ENCODE measurements around the gene CGN. TPM values are rescaled to one million over a fixed set of nuclear protein-coding genes. Genes with fewer than 3 reads are reported as not detected.

CGN gene
- total RNA-seq, 1 donor: 1.7 TPM

DNA sequence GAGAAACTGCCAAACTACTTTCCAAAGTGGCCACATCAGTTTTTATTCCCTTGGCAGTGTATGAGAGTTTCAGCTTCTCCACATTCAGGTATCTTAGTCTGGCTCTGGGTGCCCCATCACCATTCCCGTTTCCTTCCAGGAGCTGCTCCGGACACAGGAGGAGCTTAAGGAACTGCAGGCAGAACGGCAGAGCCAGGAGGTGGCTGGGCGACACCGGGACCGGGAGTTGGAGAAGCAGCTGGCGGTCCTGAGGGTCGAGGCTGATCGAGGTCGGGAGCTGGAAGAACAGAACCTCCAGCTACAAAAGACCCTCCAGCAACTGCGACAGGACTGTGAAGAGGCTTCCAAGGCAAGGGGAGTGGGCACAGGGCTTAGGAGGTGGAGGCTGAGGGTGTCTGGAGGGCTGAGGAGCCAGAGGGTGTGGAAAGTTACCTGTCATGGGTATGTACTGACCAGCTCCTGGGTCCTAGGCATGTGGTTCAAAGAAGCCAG lies 18.1 kb downstream of the CGN start:
- H3K27me3 ChIP-seq (ENCODE audit: insufficient read depth, low read length): no peaks in the 10 kb centered on the region
- no peaks in the 10 kb centered on the region for H3K4me1 ChIP-seq (ENCODE audit: insufficient read depth, low read length)
- H3K4me3 ChIP-seq (ENCODE audit: low read length): no peak overlapping the region

DNA sequence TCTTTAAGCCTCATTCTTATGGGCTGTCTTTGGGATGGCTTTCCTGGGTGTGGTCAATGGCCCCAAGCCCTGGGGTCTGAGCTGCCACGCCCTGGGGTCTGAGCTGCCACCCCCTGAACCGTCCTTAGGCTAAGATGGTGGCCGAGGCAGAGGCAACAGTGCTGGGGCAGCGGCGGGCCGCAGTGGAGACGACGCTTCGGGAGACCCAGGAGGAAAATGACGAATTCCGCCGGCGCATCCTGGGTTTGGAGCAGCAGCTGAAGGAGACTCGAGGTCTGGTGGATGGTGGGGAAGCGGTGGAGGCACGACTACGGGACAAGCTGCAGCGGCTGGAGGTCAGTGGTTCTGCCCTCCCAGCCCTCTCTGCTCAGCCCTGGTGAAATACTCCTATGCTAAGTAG lies 18.6 kb downstream of the CGN start:
- H3K4me1 ChIP-seq (ENCODE audit: insufficient read depth, low read length): no peaks in the 10 kb centered on the region
- H3K4me3 ChIP-seq (ENCODE audit: low read length): no peak overlapping the region
- no peaks in the 10 kb centered on the region for H3K27me3 ChIP-seq (ENCODE audit: insufficient read depth, low read length)
- no peaks in the 10 kb centered on the region for H3K9me3 ChIP-seq (ENCODE audit: low read depth, low read length)

More for the DNA sequence above, 18.1 kb downstream of the CGN start:
- no peaks in the 10 kb centered on the region for H3K9me3 ChIP-seq (ENCODE audit: low read depth, low read length)

DNA sequence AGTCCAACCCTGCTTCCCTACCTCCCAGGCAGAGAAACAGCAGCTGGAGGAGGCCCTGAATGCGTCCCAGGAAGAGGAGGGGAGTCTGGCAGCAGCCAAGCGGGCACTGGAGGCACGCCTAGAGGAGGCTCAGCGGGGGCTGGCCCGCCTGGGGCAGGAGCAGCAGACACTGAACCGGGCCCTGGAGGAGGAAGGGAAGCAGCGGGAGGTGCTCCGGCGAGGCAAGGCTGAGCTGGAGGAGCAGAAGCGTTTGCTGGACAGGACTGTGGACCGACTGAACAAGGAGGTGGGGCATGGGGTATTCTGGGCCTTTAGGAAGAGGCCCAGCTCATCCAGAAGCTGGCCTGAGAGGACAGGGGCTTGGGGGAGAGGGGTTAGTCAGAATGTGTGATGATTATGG lies 19.3 kb downstream of the CGN start:
- Histone ChIP-seq H3K27me3 (ENCODE audit: insufficient read depth, low read length) (no peaks in the 10 kb centered on the region), H3K4me3 (ENCODE audit: low read length) (no peak overlapping the region), H3K4me1 (ENCODE audit: insufficient read depth, low read length) (no peaks in the 10 kb centered on the region), H3K9me3 (ENCODE audit: low read depth, low read length) (no peaks in the 10 kb centered on the region)

DNA sequence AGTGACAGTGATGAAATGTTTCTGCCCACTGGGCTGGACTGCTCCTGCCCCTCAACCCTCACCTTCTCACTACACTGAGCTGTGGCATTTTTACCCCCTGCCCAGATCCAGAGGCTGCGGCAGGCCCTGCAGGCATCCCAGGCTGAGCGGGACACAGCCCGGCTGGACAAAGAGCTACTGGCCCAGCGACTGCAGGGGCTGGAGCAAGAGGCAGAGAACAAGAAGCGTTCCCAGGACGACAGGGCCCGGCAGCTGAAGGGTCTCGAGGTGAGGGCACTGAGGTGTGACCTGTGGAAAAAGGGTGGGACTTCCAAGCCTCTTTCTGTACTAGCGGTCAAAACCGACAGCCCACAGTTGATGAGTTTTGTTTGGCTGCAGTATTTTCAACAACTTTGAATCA lies 22.7 kb downstream of the CGN start:
- no peaks in the 10 kb centered on the region for H3K9me3 ChIP-seq (ENCODE audit: low read depth, low read length)
- no peaks in the 10 kb centered on the region for H3K27me3 ChIP-seq (ENCODE audit: insufficient read depth, low read length)
- no peak overlapping the region for H3K4me3 ChIP-seq (ENCODE audit: low read length)
- no peaks in the 10 kb centered on the region for H3K4me1 ChIP-seq (ENCODE audit: insufficient read depth, low read length)

DNA sequence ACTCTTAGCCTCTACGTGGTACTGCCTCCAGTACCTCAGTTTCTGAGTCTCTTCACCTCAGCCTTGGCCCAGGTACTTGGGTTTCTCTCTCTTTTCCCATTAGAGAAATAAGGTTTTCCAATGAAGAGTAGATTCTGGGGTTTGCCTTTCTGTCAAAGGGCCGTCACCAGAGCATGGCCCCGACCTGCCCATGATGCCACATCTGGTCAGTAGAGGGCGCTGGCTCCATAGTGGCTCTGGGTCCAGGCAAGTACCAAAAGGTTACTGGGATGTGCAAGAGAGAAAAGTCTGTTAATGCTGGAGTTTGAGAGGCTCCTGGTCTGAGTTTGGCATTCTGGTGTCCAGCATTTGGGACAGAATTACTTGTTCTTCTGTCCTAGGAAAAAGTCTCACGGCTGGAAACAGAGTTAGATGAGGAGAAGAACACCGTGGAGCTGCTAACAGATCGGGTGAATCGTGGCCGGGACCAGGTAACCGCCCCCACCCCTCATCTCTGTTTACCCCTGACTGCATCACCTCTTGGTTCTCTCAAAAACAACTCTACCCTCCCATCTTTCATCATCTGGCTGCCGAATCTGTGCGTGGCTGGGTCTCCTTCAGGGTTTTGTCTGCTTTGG lies 23.6 kb downstream of the CGN start:
- Histone ChIP-seq H3K4me3 (ENCODE audit: low read length) (no peak overlapping the region), H3K27me3 (ENCODE audit: insufficient read depth, low read length) (no peaks in the 10 kb centered on the region), H3K4me1 (ENCODE audit: insufficient read depth, low read length) (peaks cover 7% of the 10 kb centered on the region), H3K9me3 (ENCODE audit: low read depth, low read length) (no peaks in the 10 kb centered on the region)

DNA sequence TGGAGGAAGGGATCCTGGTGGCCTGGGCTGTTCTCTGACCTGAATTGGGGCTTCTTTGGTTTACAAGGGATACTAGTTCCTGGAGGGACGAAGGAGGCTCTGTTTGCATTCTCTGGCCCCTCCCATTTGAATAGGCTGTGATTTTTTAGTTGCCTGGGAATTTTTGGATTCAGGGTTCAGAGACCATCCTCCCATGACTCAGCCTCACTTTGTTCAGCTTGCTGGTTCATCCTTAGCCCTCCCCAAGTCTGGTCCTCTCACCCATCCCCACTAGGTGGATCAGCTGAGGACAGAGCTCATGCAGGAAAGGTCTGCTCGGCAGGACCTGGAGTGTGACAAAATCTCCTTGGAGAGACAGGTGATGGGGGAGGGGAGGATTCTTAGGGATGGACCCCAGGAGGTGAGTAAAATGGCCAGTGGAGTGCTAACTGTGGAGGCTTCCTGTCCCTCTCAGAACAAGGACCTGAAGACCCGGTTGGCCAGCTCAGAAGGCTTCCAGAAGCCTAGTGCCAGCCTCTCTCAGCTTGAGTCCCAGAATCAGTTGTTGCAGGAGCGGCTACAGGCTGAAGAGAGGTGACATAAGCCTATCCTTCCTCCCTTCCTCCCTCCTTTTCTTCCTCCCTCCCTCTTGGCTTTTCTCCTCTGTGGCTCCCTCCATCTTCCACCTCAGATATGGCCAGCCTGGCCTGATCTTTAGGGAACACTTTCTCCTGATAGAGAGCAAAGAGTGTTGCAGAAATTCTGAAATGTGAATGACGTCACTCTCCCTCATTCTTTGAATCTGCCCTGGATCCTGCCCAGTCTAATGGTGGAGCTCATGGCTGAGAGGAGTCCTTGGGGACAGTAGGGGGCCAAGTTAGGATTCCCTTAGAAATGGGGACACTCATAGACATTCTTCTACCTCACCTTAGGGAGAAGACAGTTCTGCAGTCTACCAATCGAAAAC lies 24.4 kb downstream of the CGN start:
- no peak overlapping the region for H3K4me3 ChIP-seq (ENCODE audit: low read length)
- H3K27me3 ChIP-seq (ENCODE audit: insufficient read depth, low read length): no peaks in the 10 kb centered on the region
- H3K4me1 ChIP-seq (ENCODE audit: insufficient read depth, low read length): peaks cover 11% of the 10 kb centered on the region
- no peaks in the 10 kb centered on the region for H3K9me3 ChIP-seq (ENCODE audit: low read depth, low read length)

DNA sequence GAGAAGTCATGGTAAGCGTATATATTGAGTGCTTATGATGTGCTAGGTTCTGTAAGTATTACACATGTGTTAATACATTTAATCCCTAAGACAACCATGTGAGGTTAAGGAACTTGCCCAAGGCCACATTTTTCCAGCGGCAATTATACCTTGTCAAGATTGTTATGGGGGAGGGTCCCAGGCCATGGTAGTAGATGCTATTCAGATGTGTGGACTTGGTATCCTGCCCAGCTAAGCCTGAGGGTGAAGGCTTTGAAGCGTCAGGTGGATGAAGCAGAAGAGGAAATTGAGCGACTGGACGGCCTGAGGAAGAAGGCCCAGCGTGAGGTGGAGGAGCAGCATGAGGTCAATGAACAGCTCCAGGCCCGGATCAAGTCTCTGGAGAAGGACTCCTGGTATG lies 25.3 kb downstream of the CGN start:
- H3K9me3 ChIP-seq (ENCODE audit: low read depth, low read length): no peaks in the 10 kb centered on the region
- no peak overlapping the region for H3K4me3 ChIP-seq (ENCODE audit: low read length)
- peaks cover 20% of the 10 kb centered on the region for H3K4me1 ChIP-seq (ENCODE audit: insufficient read depth, low read length)
- H3K27me3 ChIP-seq (ENCODE audit: insufficient read depth, low read length): peaks cover 6% of the 10 kb centered on the region

DNA sequence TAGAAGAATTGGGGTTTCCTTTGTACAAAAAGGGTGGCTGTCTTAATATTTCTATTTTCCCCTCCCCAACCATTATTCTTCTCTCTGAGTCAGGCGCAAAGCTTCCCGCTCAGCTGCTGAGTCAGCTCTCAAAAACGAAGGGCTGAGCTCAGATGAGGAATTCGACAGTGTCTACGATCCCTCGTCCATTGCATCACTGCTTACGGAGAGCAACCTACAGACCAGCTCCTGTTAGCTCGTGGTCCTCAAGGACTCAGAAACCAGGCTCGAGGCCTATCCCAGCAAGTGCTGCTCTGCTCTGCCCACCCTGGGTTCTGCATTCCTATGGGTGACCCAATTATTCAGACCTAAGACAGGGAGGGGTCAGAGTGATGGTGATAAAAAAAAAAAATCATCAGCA lies 25.9 kb downstream of the CGN start:
- Histone ChIP-seq H3K9me3 (ENCODE audit: low read depth, low read length) (no peaks in the 10 kb centered on the region), H3K4me1 (ENCODE audit: insufficient read depth, low read length) (peaks cover 20% of the 10 kb centered on the region), H3K4me3 (ENCODE audit: low read length) (no peak overlapping the region), H3K27me3 (ENCODE audit: insufficient read depth, low read length) (peaks cover 6% of the 10 kb centered on the region)

DNA sequence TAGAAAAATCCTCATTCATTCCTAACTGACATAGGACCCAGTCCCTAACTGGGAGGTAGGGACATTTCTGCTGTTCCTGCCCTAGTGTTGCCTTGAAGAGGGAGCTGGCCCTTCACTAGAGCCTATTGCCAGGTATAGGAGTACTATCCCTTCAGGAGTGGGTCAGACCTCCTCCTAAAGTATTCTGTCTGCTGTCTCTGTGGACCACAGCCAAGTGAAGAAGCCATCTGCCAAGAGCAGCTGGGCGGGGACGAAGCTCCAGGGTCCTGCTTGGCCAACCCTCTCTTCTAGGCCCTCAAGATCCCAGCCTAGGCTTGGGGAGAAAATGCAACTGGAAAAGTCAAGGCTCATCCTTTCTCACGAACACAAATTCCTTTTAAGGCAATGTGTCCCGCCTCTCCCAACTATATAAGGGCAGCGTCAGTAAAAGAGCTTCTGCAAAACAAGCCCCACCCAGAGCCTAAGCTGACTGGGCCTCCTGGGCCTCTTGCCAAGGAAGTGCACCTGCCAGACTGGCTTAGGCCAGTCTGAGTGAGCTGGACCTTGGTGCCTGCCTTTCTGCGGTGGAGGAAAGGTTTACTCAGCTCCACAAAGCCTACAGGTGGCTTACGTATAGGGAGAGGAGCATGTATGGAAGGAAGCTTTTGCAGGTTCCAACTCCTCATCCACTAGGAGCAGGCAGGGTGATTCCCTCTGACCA lies 28.3 kb downstream of the CGN start:
- peaks cover 8% of the 10 kb centered on the region for H3K27me3 ChIP-seq (ENCODE audit: insufficient read depth, low read length)
- H3K9me3 ChIP-seq (ENCODE audit: low read depth, low read length): no peaks in the 10 kb centered on the region
- peak overlapping the region; percentile 55 for H3K4me3 ChIP-seq (ENCODE audit: low read length)
- peaks cover 20% of the 10 kb centered on the region for H3K4me1 ChIP-seq (ENCODE audit: insufficient read depth, low read length)

DNA sequence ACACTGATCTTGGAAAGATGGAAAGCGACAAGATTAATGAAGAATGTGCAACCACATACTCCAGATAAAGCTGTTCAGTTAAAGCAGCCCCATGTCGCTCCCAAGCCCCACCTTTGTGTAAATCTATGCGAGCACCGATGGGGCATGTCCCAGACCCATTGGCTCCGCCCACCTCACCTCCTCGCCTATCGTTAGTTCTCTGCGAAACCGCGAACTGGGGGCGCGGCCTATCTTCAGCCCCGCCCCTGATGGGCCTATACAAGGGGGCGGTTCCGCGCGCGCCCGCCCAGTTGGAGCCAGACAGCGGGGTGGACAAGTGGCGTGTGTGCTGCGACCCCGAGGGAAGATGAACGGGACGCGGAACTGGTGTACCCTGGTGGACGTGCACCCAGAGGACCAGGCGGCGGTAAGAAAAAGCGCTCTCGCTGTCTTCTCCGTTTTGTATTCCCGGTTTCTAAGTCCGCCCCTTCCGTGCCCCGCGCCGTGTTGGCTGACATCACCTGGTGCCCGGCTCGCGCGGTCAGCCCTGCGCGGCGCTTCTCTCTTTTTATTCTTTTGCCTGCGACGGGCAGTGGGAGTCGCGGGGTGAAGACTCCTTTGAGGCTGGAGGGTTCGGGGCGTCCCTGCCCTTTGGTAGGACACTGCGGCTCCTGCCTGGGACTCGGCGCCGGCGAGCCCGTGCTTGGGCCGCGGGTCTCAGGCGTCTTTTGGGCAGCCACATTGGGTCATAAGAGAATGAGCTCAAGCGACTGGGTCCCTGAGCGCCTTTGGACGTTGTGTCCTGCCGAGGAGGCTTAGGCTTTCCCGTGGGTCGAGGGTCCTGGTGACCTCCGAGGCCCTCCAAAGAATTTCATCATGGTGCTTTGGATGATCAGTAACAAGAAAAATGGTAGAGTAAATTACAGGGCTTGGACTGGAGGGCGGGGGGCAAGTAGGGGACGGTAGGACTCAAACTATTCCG lies 29.1 kb downstream of the CGN start, which contains the start of gene TUFT1:
TUFT1 (plus strand) TSS at position 289 of the 961 bp plus-strand sequence; CDS start at position 347, 58 bp downstream.
- Histone ChIP-seq H3K4me1 (ENCODE audit: insufficient read depth, low read length) (peaks cover 20% of the 10 kb centered on the region), H3K9me3 (ENCODE audit: low read depth, low read length) (no peaks in the 10 kb centered on the region), H3K4me3 (ENCODE audit: low read length) (peak within 1 kb of the TSS; percentile 55), H3K27me3 (ENCODE audit: insufficient read depth, low read length) (peaks cover 8% of the 10 kb centered on the region)

DNA sequence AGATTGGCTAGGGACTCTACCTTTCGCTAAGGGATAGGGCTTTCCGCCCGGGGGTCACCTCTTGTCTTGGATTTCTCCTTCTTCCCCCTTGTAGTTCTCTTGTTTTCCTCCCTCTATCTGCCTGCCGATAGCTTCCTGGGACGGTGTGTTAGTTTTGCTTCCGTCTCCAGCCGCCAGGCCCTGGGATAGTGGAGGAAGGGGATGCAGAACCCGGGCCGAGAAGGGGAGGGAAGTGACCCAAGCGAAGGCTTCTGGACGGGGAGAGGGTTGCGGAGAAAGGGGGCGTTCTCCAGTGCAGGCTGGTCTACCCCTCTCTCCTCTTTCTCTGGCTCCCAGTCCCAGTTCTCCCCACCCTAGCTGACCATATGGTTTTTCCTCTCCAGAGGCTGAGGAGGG lies 29.8 kb downstream of the CGN start:
- Histone ChIP-seq H3K4me1 (ENCODE audit: insufficient read depth, low read length) (peaks cover 20% of the 10 kb centered on the region), H3K27me3 (ENCODE audit: insufficient read depth, low read length) (peaks cover 8% of the 10 kb centered on the region), H3K4me3 (ENCODE audit: low read length) (peak overlapping the region; percentile 55), H3K9me3 (ENCODE audit: low read depth, low read length) (no peaks in the 10 kb centered on the region)

DNA sequence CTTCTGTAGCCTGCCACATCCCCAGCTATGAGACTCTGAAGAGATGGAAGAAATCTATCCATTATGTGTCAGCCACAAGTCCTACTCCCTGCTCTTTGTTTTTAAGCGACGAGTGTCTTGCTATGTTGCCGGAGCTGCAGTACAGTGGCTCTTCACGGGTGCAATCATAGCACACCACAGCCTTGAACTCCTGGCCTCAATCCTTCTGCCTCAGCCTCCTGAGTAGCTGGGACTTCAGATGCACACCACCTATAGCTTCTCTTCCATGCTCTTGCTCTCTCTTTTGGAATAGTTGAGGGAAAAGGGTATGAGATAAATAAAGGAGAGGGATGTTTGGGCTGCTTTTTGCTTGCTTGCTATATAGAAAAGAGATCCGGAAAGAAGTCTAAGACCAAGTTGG lies 30.6 kb downstream of the CGN start:
- Histone ChIP-seq H3K27me3 (ENCODE audit: insufficient read depth, low read length) (peaks cover 8% of the 10 kb centered on the region), H3K9me3 (ENCODE audit: low read depth, low read length) (no peaks in the 10 kb centered on the region), H3K4me3 (ENCODE audit: low read length) (no peak overlapping the region), H3K4me1 (ENCODE audit: insufficient read depth, low read length) (peaks cover 20% of the 10 kb centered on the region)

DNA sequence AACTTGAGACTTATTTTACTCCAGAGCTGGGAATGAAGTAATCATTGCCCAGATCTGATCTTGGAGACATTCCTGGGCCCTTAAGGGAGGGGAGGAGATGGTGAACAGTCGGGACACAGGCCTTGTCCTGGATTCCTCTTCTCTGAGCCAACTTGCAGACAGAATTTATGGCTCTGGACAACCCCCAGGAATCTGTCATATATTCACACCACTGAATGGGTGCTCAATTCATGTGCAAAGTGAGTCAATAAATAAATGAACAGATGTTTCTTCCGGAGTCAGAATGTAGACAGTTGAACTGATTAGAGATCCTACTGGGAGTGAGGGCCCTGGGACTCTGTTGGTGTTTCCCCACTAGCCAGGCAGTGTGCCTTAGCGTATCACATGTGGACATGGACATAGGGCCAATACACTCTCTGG lies 31.5 kb downstream of the CGN start:
- H3K9me3 ChIP-seq (ENCODE audit: low read depth, low read length): no peaks in the 10 kb centered on the region
- peaks cover 8% of the 10 kb centered on the region for H3K27me3 ChIP-seq (ENCODE audit: insufficient read depth, low read length)
- peaks cover 20% of the 10 kb centered on the region for H3K4me1 ChIP-seq (ENCODE audit: insufficient read depth, low read length)
- no peak overlapping the region for H3K4me3 ChIP-seq (ENCODE audit: low read length)

DNA sequence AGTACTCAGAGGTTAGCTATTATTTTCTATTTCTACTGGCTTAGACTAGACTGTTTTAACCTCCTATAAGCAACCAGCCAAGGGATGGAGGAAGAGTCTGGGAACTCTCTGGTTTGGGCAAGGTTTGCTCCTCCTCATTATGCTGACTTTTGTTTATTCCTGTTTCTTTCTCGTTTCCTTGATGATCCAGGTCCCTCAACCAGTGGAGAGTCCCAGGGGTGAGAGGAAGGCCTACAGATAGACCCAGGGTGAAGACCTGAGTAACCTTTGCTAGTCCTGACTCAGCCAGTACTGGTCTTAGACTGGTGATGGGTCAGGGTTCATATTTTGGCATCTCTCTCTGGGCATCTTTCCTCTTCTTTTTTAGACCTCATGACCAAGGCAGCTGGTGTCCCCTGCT lies 34.4 kb downstream of the CGN start:
- no peaks in the 10 kb centered on the region for H3K9me3 ChIP-seq (ENCODE audit: low read depth, low read length)
- peaks cover 9% of the 10 kb centered on the region for H3K4me1 ChIP-seq (ENCODE audit: insufficient read depth, low read length)
- H3K4me3 ChIP-seq (ENCODE audit: low read length): no peak overlapping the region
- H3K27me3 ChIP-seq (ENCODE audit: insufficient read depth, low read length): peaks cover 8% of the 10 kb centered on the region

All from mononuclear cell (primary cell).